GM19328 (cell line): Measurements from ENCODE around the gene KRT24.

ENCODE experiments used
- ATAC-seq: cut with Tn5 transposase; IDR thresholded peaks from one replicate; pipeline ENCODE4 v1.9.1; 2021; ENCODE audit warnings: mild to moderate bottlenecking, moderate library complexity; ENCODE audit not compliant: unreplicated experiment

The KRT24 gene

DNA sequence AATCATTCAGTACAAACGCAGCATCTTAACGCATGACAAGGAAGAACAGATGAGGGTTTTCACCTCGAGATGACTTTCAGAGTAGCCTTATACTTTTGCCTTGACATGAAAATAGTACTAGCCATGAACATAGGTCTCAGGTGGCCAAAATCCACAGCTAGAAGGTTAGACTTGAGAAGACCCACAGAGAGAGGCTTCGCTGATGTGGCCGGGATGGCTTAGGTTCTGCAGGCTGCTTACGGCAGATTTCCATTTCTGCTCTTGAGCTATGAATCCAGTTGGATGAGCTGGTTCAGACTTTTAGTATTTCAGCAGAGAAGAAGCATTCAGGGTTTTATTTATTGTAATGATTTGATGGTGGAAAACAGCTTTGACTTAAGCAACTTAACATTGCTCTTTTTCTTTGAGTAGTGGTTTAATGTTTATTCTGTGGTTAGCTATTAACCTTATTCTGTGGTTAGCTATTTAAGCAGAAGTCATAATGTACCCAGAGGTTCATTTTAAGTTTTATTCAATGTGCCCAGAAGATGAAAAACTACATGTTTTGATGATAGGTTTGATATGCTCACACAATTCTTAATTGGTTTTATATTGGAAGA lies 7.6 kb downstream of the KRT24 start:
- ATAC-seq = no peak

DNA sequence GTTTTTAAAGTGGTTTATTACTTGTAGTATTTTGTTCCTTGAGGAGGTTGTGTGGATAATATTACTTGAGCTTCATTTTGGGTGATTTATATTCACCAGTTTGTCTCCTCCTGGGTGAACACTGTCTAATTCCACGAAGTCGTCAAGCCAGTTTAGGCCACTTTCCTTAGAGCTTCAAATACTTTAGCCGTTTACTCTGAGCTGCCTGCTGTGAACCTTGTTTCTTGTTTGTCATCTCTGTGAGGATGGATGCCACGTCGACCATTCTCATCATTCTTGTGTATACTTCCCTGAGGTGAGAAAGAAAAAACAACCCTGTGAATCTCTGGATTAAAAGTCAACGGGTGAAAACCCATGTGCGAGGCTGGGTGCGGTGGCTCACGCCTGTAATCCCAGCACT lies 9.0 kb downstream of the KRT24 start:
- ATAC-seq = no peak

- ATAC-seq = no peak
Measured at GRCh38 chr17:40687106-40687505, 16.4 kb downstream of the KRT24 start.

DNA sequence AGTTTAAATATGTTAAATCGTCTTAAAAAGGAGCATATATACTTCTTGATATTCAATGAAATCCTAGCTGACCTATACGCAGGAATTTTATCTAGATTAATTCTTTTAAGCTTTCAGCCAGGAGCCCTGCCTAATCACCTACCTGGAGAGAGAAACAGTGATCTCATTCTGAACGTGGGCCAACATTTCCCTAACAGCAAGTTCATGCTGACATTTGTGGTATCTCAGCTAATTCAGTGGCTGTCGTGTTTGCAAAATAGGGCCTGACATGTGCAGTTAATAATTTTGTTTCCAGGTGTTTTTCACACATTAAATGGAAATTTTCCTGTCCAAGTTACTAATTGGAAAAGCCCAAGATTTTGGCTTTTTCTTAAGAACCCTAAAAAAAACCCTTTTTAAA lies 17.4 kb downstream of the KRT24 start:
- ATAC-seq = no peak

GRCh38 chr17:40680998-40681397 lies 22.6 kb downstream of the KRT24 start:
- ATAC-seq = no peak

GRCh38 chr17:40679523-40679907 lies 24.0 kb downstream of the KRT24 start:
- no peak for ATAC-seq

DNA sequence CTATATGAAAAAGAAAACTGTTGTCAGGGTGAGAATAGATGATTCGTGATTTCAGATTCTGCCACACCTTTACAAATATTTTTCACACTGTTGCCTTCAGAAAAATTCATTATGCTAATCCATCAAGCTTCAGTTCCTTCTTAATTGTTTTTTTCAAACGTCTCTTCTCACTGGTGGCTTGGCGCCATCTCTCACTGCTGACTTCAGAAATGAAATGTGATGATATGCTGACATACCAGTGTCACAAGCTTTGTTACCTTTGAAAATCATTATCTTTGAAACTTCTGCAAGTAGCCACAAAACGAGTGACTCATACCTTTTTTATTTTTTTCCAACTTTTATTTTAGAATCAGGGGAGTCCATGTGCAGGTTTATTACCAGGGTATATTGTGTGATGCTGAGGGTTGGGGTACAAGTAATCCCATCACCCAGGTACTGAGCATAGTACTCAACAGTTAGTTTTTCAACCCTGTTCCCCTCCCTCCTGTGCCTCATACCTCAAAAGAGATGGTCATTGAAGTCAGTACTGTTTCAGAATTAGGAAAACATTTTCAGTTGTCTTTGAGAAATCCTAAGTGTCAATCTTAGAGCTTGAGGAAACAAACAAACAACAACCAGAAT lies 24.5 kb downstream of the KRT24 start:
- no peak for ATAC-seq

DNA sequence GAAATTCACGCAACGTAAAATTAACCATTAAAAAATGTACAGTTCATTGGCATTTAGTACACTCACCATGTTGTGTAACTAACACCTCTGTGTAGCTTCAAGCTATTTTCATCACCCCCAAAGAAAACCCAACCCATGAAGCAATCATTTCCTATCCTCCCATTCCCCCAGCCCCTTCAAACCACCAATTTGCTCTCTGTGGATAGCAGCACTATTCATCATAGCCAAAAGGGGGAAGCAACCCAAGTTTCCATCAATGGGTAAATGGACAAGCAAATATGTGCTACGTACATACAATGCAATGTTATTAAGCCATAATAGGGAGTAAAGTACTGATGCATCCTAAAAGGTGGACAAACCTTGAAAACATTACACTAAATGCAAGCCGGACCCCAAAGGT lies 27.6 kb downstream of the KRT24 start:
- no peak for ATAC-seq

- no peak for ATAC-seq
Measured at GRCh38 chr17:40672654-40673053, 30.9 kb downstream of the KRT24 start.

DNA sequence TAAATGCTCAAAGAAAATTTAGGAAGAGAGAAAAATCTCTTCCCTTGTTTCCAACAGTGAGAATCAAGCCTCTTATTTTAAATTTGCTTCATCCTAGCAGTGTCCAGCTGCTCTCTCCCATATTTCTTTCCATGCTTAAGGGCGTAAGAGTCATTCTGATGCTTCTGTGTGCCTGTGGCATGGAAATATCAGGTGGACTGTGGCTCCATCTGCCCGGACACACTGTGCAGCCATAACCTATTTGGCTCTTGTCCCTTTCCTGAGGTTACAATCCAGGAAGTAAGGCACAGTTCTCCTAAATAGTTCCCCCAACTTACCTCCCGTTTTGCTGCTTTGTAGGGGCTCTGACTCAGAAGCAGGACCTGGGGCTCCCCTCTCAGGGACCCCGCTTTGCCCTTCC lies 32.3 kb downstream of the KRT24 start:
- ATAC-seq = no peak

DNA sequence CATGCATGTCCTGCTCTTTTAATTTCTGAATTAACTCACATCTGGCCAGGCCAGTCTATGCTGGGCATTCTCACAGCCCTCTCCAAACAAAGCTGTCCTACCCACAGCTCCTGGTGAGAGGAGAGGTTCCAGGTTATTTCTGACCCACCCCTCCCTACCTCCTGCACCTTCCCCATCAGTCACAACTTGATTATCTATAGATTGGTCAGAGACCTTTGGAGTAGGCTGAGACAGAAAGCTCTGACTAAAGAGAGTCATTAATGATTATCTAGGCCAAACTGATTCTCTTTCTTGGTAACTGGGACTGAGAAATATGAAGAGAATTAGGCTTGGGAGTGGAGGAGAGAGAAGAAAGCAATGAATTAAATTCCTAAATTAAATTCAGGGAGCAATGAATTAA lies 37.2 kb downstream of the KRT24 start:
- no peak for ATAC-seq

- ATAC-seq = no peak
Measured at GRCh38 chr17:40664582-40665333, 38.8 kb downstream of the KRT24 start, which contains the start of gene KRT222. Gene KRT222, minus strand, starts transcription at chr17:40665177. Its CDS starts 78 bp downstream, at chr17:40665099.

- ATAC-seq = no peak
Measured at GRCh38 chr17:40663252-40663651, 40.3 kb downstream of the KRT24 start.

GRCh38 chr17:40659911-40660310 lies 43.6 kb downstream of the KRT24 start:
- no peak for ATAC-seq

- no peak for ATAC-seq
Measured at GRCh38 chr17:40658396-40658795, 45.2 kb downstream of the KRT24 start.

GRCh38 chr17:40651939-40652338 lies 51.6 kb downstream of the KRT24 start:
- no peak for ATAC-seq

DNA sequence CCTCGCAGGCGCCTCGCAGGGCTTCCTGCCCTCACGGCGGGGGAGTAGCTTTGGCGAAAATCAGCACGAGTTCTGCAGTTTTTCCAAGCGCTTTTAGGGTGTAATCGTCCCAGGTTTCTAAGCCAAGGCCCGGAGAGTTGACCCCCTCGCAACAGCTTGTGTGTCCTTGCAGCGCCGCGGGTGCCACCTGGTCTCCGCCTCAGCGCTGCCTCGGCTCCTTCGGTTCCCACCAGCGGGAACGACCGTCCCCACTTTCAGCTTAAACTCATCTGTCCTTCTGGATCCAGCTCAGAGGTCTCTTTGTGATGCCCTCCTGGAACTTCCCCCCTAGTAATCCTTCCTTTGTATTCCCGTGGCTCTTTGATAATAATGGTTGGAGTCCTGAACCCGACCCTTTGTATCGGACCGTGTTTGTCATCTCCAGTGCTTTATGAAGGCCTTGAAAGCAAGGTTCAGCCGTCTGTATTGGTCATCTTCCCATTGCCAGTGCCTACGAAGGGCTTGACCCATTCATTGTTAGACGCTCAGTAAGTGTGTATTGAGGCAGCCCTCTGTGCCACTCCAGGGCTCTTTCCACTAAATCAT lies 55.1 kb downstream of the KRT24 start:
- ATAC-seq = peak; percentile 8
